Lung (tissue), 12 donors: Measurements from ENCODE around the gene FAXC. TPM values are rescaled to one million over a fixed set of nuclear protein-coding genes. Genes with fewer than 3 reads are reported as not detected.

ENCODE experiments used
- ATAC-seq: fragments of 200-7000 bp; cut with Tn5 transposase; one replicate; pipeline ENCODE4 v1.9.1; 2020; ENCODE audit warnings: moderate number of reproducible peaks; ENCODE audit not compliant: insufficient read depth, low FRiP score
- DNase-seq, 3 donors: peaks; one replicate each; pipeline ENCODE4 v3.0.0-alpha.2; 2013 to 2017
- H3K27ac ChIP-seq, 2 donors: one replicate each; pipeline ENCODE4 v1.5.1; 2013; ENCODE audit warnings: mild to moderate bottlenecking in 2 of 2, moderate library complexity in 2 of 2, control low read depth in 1 of 2, inconsistent platforms in 1 of 2, low read depth in 1 of 2, low read length in 1 of 2
- H3K27me3 ChIP-seq, 3 donors: one replicate each; pipeline ENCODE4 v1.5.1; 2013; ENCODE audit warnings: low read length in 2 of 3; ENCODE audit not compliant: control insufficient read depth in 3 of 3, insufficient read depth in 3 of 3
- H3K36me3 ChIP-seq, 4 donors: one replicate each; pipeline ENCODE4 v1.5.1; 2013; ENCODE audit warnings: low read length in 4 of 4, mild to moderate bottlenecking in 1 of 4, moderate library complexity in 1 of 4; ENCODE audit not compliant: control insufficient read depth in 4 of 4, insufficient read depth in 4 of 4
- H3K4me1 ChIP-seq, 5 donors: one replicate each; pipeline ENCODE4 v1.5.1; 2013; ENCODE audit warnings: low read length in 5 of 5, mild to moderate bottlenecking in 2 of 5, moderate library complexity in 1 of 5; ENCODE audit not compliant: control insufficient read depth in 5 of 5, insufficient read depth in 5 of 5
- H3K4me3 ChIP-seq: one replicate; pipeline ENCODE4 v1.5.1; 2013; ENCODE audit warnings: mild to moderate bottlenecking, control low read depth, moderate library complexity
- H3K9ac ChIP-seq, 2 donors: one replicate each; pipeline ENCODE4 v1.5.1; 2013; ENCODE audit warnings: low read length in 2 of 2, control low read depth in 1 of 2; ENCODE audit not compliant: insufficient read depth in 1 of 2
- H3K9me3 ChIP-seq, 4 donors: one replicate each; pipeline ENCODE4 v1.5.1; 2013; ENCODE audit warnings: low read length in 3 of 4, mild to moderate bottlenecking in 1 of 4, moderate library complexity in 1 of 4; ENCODE audit not compliant: control insufficient read depth in 4 of 4, insufficient read depth in 3 of 4
- CTCF ChIP-seq: IDR thresholded peaks from 2 replicates; pipeline ENCODE4 v1.5.1; 2012; ENCODE audit warnings: mild to moderate bottlenecking; ENCODE audit errors: control extremely low read depth, extremely low read depth
- WGBS, 2 donors: extraction: QIAGEN DNeasy Blood & Tissue Kit; methylation state at CpG; one replicate each; pipeline ENCODE4 v1.1.7; 2013; 5-methylcytosine and 5-hydroxymethylcytosine counted together
- polyA plus RNA-seq, 2 donors: library from polyadenylated mRNA; stranded (reverse); fragments of 200-250 nt; gene quantifications; one replicate each; pipeline ENCODE4 v1.2.1, GENCODE V29; 2013
- total RNA-seq, 2 donors: library from RNA; depleted of rRNA in 1 of 2; stranded (reverse); fragments of >200 nt in 1 of 2; gene quantifications; one replicate each; pipeline ENCODE4 v1.2.1, GENCODE V29; 2014 to 2021
- donor health status: control.
- donor health status: control.
- donor health status: Bipolar disorder and iron deficiency.
- donor health status: healthy.
- donor health status: DM: yes; HTN: yes; CAD: no.

The FAXC gene
- total and polyA plus RNA-seq, 4 donors, result 1.1 to 5.9 (median 4.0) TPM

- H3K36me3 ChIP-seq, result no peaks in the 10 kb centered on the region
- 33 to 40% methylated on average over 5 of the region's 5 CpGs for WGBS, 2 donors
- DNase-seq, result peak; percentile 16 to 60 (median 36)
- no peak overlapping the region for H3K27ac ChIP-seq
- H3K9me3 ChIP-seq, result no peaks in the 10 kb centered on the region
- no peaks in the 10 kb centered on the region for H3K27me3 ChIP-seq
- H3K9ac ChIP-seq, result no peak overlapping the region
- ATAC-seq, result no peak
- no peak for TF ChIP-seq CTCF
- no peaks in the 10 kb centered on the region for H3K4me1 ChIP-seq
- no peak overlapping the region for H3K4me3 ChIP-seq
These were observed 107.5 kb downstream of the FAXC start for GRCh38 chr6:99241905-99242534.

GRCh38 chr6:99236010-99236409 lies 113.5 kb downstream of the FAXC start:
- no peak for TF ChIP-seq CTCF
- no peak for ATAC-seq

GRCh38 chr6:99233219-99233618 lies 116.3 kb downstream of the FAXC start:
- Histone ChIP-seq H3K27ac (no peak overlapping the region), H3K4me1 (no peaks in the 10 kb centered on the region), H3K4me3 (no peak overlapping the region), H3K9me3 (peaks cover 0 to 2% (median 0%) of the 10 kb centered on the region in 4 donors), H3K9ac (no peak overlapping the region), H3K36me3 (no peaks in the 10 kb centered on the region), H3K27me3 (peaks cover 0 to 5% (median 0%) of the 10 kb centered on the region in 3 donors)
- WGBS, 2 donors, result 92 to 94% methylated on average over 4 of the region's 4 CpGs
- ATAC-seq (no peak), DNase-seq (no peak)
- TF ChIP-seq CTCF, result no peak

More at GRCh38 chr6:99236010-99236409, 113.5 kb downstream of the FAXC start:
- Histone ChIP-seq H3K9me3 (peaks cover 0 to 2% (median 0%) of the 10 kb centered on the region in 4 donors), H3K4me1 (no peaks in the 10 kb centered on the region), H3K27ac (no peak overlapping the region), H3K4me3 (no peak overlapping the region), H3K9ac (no peak overlapping the region), H3K27me3 (peaks cover 0 to 5% (median 0%) of the 10 kb centered on the region in 3 donors), H3K36me3 (no peaks in the 10 kb centered on the region)
- WGBS, 2 donors, result 79 to 93% methylated on average over 3 of the region's 3 CpGs
- no peak for DNase-seq
